GM12878 (cell line): ENCODE measurements around the gene ADH1A. TPM values are rescaled to one million over a fixed set of nuclear protein-coding genes. Genes with fewer than 3 reads are reported as not detected.

ENCODE experiments used
- ATAC-seq: fragments of 200-7000 bp; cut with Tn5 transposase; 3 replicates; pipeline ENCODE4 v1.9.1; 2020; ENCODE audit warnings: mild to moderate bottlenecking, moderate library complexity
- BruUV-seq: library from RNA; stranded (reverse); fragments of 400-500 nt; replicated peaks from 2 replicates; lab custom pipeline; 2021; lab: Mats Ljungman, UMichigan
- CTCF ChIA-PET: fragments of 300-600 bp; sonication (Branson Sonifier 250); formaldehyde crosslinking; extraction: SDS; loops from one replicate; lab custom pipeline; 2021; ENCODE audit warnings: inconsistent platforms; lab: Yijun Ruan, JAX
- POLR2A ChIA-PET: fragments of 350-600 bp; formaldehyde crosslinking; extraction: SDS; loops from one replicate; lab custom pipeline; 2021; ENCODE audit warnings: inconsistent platforms; lab: Charles Lee
- RAD21 ChIA-PET: fragments of 300-600 bp; sonication (Branson Sonifier 250); formaldehyde crosslinking; loops from one replicate; lab custom pipeline; 2023; ENCODE audit warnings: antibody characterized with exemption; ENCODE audit not compliant: unreplicated experiment; lab: Charles Lee
- SMC1A ChIA-PET: fragments of 300-600 bp; sonication (Branson Sonifier 250); formaldehyde crosslinking; loops from one replicate; lab custom pipeline; 2023; ENCODE audit not compliant: unreplicated experiment, uncharacterized antibody; lab: Charles Lee
- DNase-seq: peaks from one replicate; pipeline ENCODE4 v3.0.0-alpha.2; 2011; ENCODE audit warnings: low read depth, low spot score
- FAIRE-seq: peaks from 3 replicates; lab custom pipeline; 2011; peaks lifted over from hg19 to GRCh38; lab: Jason Lieb, UNC
- H2AFZ ChIP-seq: 2 replicates; pipeline ENCODE4 v1.6.0; 2011; ENCODE audit warnings: low read depth, low read length, control low read depth; ENCODE audit not compliant: control insufficient read depth
- H3K27ac ChIP-seq: 2 replicates; pipeline ENCODE4 v1.5.1; 2011; ENCODE audit warnings: control low read depth; ENCODE audit not compliant: control insufficient read depth, insufficient read depth
- H3K27me3 ChIP-seq, 2 experiments: replicated peaks in 1 of 2; 2 replicates each; pipeline versions ENCODE4 v1.6.0 to v1.6.1; 2011; ENCODE audit warnings: low read length in 1 of 2; ENCODE audit not compliant: control insufficient read depth in 2 of 2, insufficient read depth in 2 of 2
- H3K36me3 ChIP-seq, 2 experiments: 2 replicates each; pipeline ENCODE4 v1.5.1; 2011; ENCODE audit warnings: low read length in 1 of 2; ENCODE audit not compliant: control insufficient read depth in 2 of 2, insufficient read depth in 2 of 2
- H3K4me1 ChIP-seq: 2 replicates; pipeline ENCODE4 v1.6.1; 2011; ENCODE audit warnings: mild to moderate bottlenecking, low read length, moderate library complexity, mixed read lengths; ENCODE audit not compliant: control insufficient read depth, insufficient read depth
- H3K4me2 ChIP-seq: 2 replicates; pipeline ENCODE4 v1.6.0; 2011; ENCODE audit warnings: control low read depth; ENCODE audit not compliant: control insufficient read depth, insufficient read depth
- H3K4me3 ChIP-seq: fragments of 200-600 bp; sonication (generic); 2 replicates; pipeline ENCODE4 v1.5.1; 2016
- H3K79me2 ChIP-seq: 2 replicates; pipeline ENCODE4 v1.6.0; 2011; ENCODE audit warnings: low read length; ENCODE audit not compliant: control insufficient read depth, insufficient read depth
- H3K9ac ChIP-seq: 2 replicates; pipeline ENCODE4 v1.8.0; 2011; ENCODE audit warnings: low read length, control low read depth, mixed read lengths; ENCODE audit not compliant: control insufficient read depth, insufficient read depth
- H3K9me3 ChIP-seq: replicated peaks from 3 replicates; pipeline ENCODE4 v1.5.1; 2011; ENCODE audit warnings: mild to moderate bottlenecking, low read length; ENCODE audit not compliant: control insufficient read depth, insufficient read depth
- H4K20me1 ChIP-seq: 2 replicates; pipeline ENCODE4 v1.6.0; 2011; ENCODE audit not compliant: control insufficient read depth, insufficient read depth
- MEF2A ChIP-seq: IDR thresholded peaks from 2 replicates; pipeline ENCODE4 v1.6.1; 2011; ENCODE audit warnings: low read depth, mild to moderate bottlenecking, low read length, moderate library complexity; ENCODE audit not compliant: insufficient read depth
- NRF1 ChIP-seq: conservative IDR thresholded peaks from 2 replicates; pipeline ENCODE4 v1.6.1; 2011; ENCODE audit warnings: mild to moderate bottlenecking, low read depth, low read length, improper control_type of control experiment
- PML ChIP-seq: IDR thresholded peaks from 2 replicates; pipeline ENCODE4 v1.6.1; 2012; ENCODE audit warnings: low read length, inconsistent platforms
- RAD51 ChIP-seq: fragments of 450-650 bp; IDR thresholded peaks from 2 replicates; pipeline ENCODE4 v1.6.1; 2016; ENCODE audit warnings: moderate library complexity, mild to moderate bottlenecking, inconsistent platforms
- YY1 ChIP-seq: IDR thresholded peaks from 2 replicates; pipeline ENCODE4 v1.6.1; 2011; ENCODE audit warnings: low read depth, mild to moderate bottlenecking, low read length
- ZNF687 ChIP-seq: fragments of 450-650 bp; IDR thresholded peaks from 2 replicates; pipeline ENCODE4 v1.6.1; 2017; ENCODE audit warnings: mild to moderate bottlenecking, moderate library complexity
- WGBS: methylation state at CpG from one replicate; pipeline ENCODE4 v1.1.6; 2016; ENCODE audit warnings: low lambda C conversion rate; ENCODE audit not compliant: insufficient replicate concordance, insufficient coverage; ENCODE audit errors: missing lambda C conversion rate; 5-methylcytosine and 5-hydroxymethylcytosine counted together
- in situ Hi-C: fragments of 300-500 bp; cut with MboI; formaldehyde crosslinking; loops from 9 replicates; pipeline ENCODE4 v1.14.3; 2018; ENCODE audit warnings: mixed read lengths
- intact Hi-C: fragments of 100-400 bp; cut with micrococcal nuclease; formaldehyde crosslinking; loops from one replicate; pipeline ENCODE4 v1.14.2; 2022; ENCODE audit not compliant: unreplicated experiment
- polyA plus RNA-seq, 11 experiments: library from polyadenylated mRNA; depleted of rRNA in 4 of 11; unstranded in 6 of 11; stranded (reverse) in 5 of 11; fragments of >200 nt; fragmentation: Nextera tagmentation in 4 of 11; fragmentation: Illumina TruSeq in 1 of 11; extraction: Ambion mirVana in 4 of 11; extraction: Trizol in 1 of 11; gene quantifications; 1 replicate in 1 of 11; 2 replicates in 10 of 11; pipeline versions ENCODE4 v1.2.1 to v1.2.3, GENCODE V29; 2011 to 2016; ENCODE audit warnings: inconsistent platforms in 2 of 11, missing spikeins in 2 of 11, low read depth in 1 of 11
- total RNA-seq, 4 experiments: library from RNA; depleted of rRNA in 3 of 4; stranded (reverse); fragments of >200 nt in 3 of 4; fragmentation: Illumina TruSeq in 1 of 4; extraction: Trizol in 1 of 4; gene quantifications; 2 replicates each; pipeline versions ENCODE4 v1.2.1 to v1.2.3, GENCODE V29; 2013 to 2021
- TF ChIP-seq, protein P1 (sequence below): fragments of 450-650 bp; formaldehyde crosslinking; IDR thresholded peaks from 2 replicates; pipeline ENCODE4 v1.5.0; 2022; ENCODE audit warnings: mild to moderate bottlenecking, missing genetic modification characterization

The ADH1A gene
- total and polyA plus RNA-seq, 10 of the 15 experiments (the other 5 are each of a cell fraction or from before 2014, with no cell fraction given): not detected

GRCh38 chr4:99330648-99331047 lies 39.9 kb upstream of the ADH1A start:
- Histone ChIP-seq H3K36me3 (no peaks in the 10 kb centered on the region), H3K9ac (no peak overlapping the region), H3K4me3 (no peak overlapping the region), H4K20me1 (no peaks in the 10 kb centered on the region), H3K27me3 (no peaks in the 10 kb centered on the region), H3K79me2 (no peaks in the 10 kb centered on the region), H3K9me3 (no peaks in the 10 kb centered on the region), H3K4me1 (no peaks in the 10 kb centered on the region), H3K27ac (no peak overlapping the region), H3K4me2 (no peak overlapping the region), H2AFZ (no peak overlapping the region)
- in situ Hi-C loops (no loop called here), intact Hi-C loops (no loop called here)
- TF ChIP-seq, protein P1, sequence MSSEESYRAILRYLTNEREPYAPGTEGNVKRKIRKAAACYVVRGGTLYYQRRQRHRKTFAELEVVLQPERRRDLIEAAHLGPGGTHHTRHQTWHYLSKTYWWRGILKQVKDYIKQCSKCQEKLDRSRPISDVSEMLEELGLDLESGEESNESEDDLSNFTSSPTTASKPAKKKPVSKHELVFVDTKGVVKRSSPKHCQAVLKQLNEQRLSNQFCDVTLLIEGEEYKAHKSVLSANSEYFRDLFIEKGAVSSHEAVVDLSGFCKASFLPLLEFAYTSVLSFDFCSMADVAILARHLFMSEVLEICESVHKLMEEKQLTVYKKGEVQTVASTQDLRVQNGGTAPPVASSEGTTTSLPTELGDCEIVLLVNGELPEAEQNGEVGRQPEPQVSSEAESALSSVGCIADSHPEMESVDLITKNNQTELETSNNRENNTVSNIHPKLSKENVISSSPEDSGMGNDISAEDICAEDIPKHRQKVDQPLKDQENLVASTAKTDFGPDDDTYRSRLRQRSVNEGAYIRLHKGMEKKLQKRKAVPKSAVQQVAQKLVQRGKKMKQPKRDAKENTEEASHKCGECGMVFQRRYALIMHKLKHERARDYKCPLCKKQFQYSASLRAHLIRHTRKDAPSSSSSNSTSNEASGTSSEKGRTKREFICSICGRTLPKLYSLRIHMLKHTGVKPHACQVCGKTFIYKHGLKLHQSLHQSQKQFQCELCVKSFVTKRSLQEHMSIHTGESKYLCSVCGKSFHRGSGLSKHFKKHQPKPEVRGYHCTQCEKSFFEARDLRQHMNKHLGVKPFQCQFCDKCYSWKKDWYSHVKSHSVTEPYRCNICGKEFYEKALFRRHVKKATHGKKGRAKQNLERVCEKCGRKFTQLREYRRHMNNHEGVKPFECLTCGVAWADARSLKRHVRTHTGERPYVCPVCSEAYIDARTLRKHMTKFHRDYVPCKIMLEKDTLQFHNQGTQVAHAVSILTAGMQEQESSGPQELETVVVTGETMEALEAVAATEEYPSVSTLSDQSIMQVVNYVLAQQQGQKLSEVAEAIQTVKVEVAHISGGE (CRISPR knock-in tag): no peak
- no peak for TF ChIP-seq RAD51
- no peak for TF ChIP-seq NRF1
- TF ChIP-seq PML: no peak
- no peak for TF ChIP-seq MEF2A
- no peak for TF ChIP-seq YY1
- no peak for TF ChIP-seq ZNF687
- ChIA-PET SMC1A (no interaction called here), POLR2A (no interaction called here), RAD21 (no interaction called here), CTCF (no interaction called here)
- ATAC-seq (no peak), FAIRE-seq (no peak), DNase-seq (no peak)
- no TSS peak for BruUV-seq
- WGBS: 0% methylated on average over 3 of the region's 3 CpGs
